Thyroid gland (tissue), 4 donors: ENCODE data around the gene ERGIC3.
"Not testable (repeated sequence)": the region's sequence is repeated elsewhere in the genome, so short reads cannot be mapped to it uniquely, and the experiment has no call there.

Experiments used
- CTCF ChIP-seq, 6 experiments: fragments of 200-600 bp in 3 of 6; fragments of 450-650 bp in 3 of 6; sonication (generic) in 3 of 6; IDR thresholded peaks; one replicate each; pipeline ENCODE4 v1.5.1; 2016 to 2019; ENCODE audit warnings: antibody characterized with exemption in 6 of 6, mild to moderate bottlenecking in 2 of 6, inconsistent platforms in 1 of 6, moderate library complexity in 1 of 6
- POLR2A ChIP-seq, 2 donors: fragments of 450-650 bp; IDR thresholded peaks; one replicate each; pipeline ENCODE4 v1.6.1; 2017; ENCODE audit warnings: antibody characterized with exemption in 2 of 2, mild to moderate bottlenecking in 2 of 2, moderate library complexity in 1 of 2

- not testable (repeated sequence) for TF ChIP-seq CTCF, POLR2A (IDR thresholded peaks at IDR 0.05)
These were observed 3.1 kb downstream of the ERGIC3 start for GRCh38 chr20:35544941-35545340.
